ENCODE results near the gene TRAPPC12.

- TF ChIP-seq, protein P1, sequence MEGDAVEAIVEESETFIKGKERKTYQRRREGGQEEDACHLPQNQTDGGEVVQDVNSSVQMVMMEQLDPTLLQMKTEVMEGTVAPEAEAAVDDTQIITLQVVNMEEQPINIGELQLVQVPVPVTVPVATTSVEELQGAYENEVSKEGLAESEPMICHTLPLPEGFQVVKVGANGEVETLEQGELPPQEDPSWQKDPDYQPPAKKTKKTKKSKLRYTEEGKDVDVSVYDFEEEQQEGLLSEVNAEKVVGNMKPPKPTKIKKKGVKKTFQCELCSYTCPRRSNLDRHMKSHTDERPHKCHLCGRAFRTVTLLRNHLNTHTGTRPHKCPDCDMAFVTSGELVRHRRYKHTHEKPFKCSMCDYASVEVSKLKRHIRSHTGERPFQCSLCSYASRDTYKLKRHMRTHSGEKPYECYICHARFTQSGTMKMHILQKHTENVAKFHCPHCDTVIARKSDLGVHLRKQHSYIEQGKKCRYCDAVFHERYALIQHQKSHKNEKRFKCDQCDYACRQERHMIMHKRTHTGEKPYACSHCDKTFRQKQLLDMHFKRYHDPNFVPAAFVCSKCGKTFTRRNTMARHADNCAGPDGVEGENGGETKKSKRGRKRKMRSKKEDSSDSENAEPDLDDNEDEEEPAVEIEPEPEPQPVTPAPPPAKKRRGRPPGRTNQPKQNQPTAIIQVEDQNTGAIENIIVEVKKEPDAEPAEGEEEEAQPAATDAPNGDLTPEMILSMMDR (IDR thresholded peaks at IDR 0.05; ENCODE audit: borderline replicate concordance, extremely low read depth, low read length, poor library complexity, severe bottlenecking) = no peak
- TF ChIP-seq EZH2 (IDR thresholded peaks at IDR 0.05; ENCODE audit: borderline replicate concordance, low read depth, low read length, severe bottlenecking) = no peak
Observed at GRCh38 chr2:3513026-3513810, 133.7 kb downstream of the TRAPPC12 start.

Measured in DND-41 (cell line).